Neural cell (in vitro differentiated cells): ENCODE data around the gene KLF17. TPM values are rescaled to one million over a fixed set of nuclear protein-coding genes. Genes with fewer than 3 reads are reported as not detected.

Experiments used
- H2AFZ ChIP-seq: fragments of 200-600, 300-800 bp; sonication (generic), shearing (Covaris generic); 2 replicates; pipeline ENCODE4 v1.6.0; 2014; ENCODE audit warnings: low read depth, mild to moderate bottlenecking, antibody characterized with exemption, low read length, moderate library complexity
- H3F3A ChIP-seq: fragments of 200-600 bp; shearing (Covaris generic); 2 replicates; pipeline ENCODE4 v1.6.1; 2016; ENCODE audit warnings: mild to moderate bottlenecking, moderate library complexity, mixed read lengths, antibody characterized with exemption, low read length; ENCODE audit not compliant: insufficient read depth, poor library complexity, severe bottlenecking
- H3K27ac ChIP-seq: fragments of 200-600, 300-800 bp; sonication (generic), shearing (Covaris generic); 2 replicates; pipeline ENCODE4 v1.5.1; 2014; ENCODE audit warnings: mild to moderate bottlenecking, low read length, moderate library complexity
- H3K27me3 ChIP-seq: fragments of 300-800, 200-600 bp; sonication (generic), shearing (Covaris generic); 2 replicates; pipeline ENCODE4 v1.6.0; 2014; ENCODE audit warnings: mild to moderate bottlenecking, low read depth, low read length, moderate library complexity; ENCODE audit not compliant: insufficient read depth
- H3K36me3 ChIP-seq: fragments of 300-800, 200-600 bp; sonication (generic), shearing (Covaris generic); 2 replicates; pipeline ENCODE4 v1.5.1; 2014; ENCODE audit warnings: mild to moderate bottlenecking, antibody characterized with exemption, low read length, moderate library complexity; ENCODE audit not compliant: insufficient read depth
- H3K4me2 ChIP-seq: fragments of 300-800, 200-600 bp; sonication (generic), shearing (Covaris generic); 2 replicates; pipeline ENCODE4 v1.6.0; 2014; ENCODE audit warnings: mild to moderate bottlenecking, low read length
- H3K4me3 ChIP-seq: fragments of 300-800, 200-600 bp; sonication (generic), shearing (Covaris generic); 2 replicates; pipeline ENCODE4 v1.5.1; 2014; ENCODE audit warnings: mild to moderate bottlenecking, low read length, moderate library complexity
- H3K79me2 ChIP-seq: fragments of 200-600 bp; shearing (Covaris generic); replicated peaks from 2 replicates; pipeline ENCODE4 v1.6.0; 2014; ENCODE audit warnings: mild to moderate bottlenecking, low read length, moderate library complexity; ENCODE audit not compliant: insufficient read depth
- H3K9ac ChIP-seq: fragments of 300-800, 200-600 bp; sonication (generic), shearing (Covaris generic); 2 replicates; pipeline ENCODE4 v1.6.1; 2016; ENCODE audit warnings: mild to moderate bottlenecking, low read length, mixed read lengths
- H3K9me2 ChIP-seq: fragments of 200-600 bp; shearing (Covaris generic); 2 replicates; pipeline ENCODE4 v1.6.1; 2016; ENCODE audit warnings: mild to moderate bottlenecking, low read length, mixed read lengths; ENCODE audit not compliant: insufficient read depth
- H3K9me3 ChIP-seq: fragments of 200-600, 300-800 bp; sonication (generic), shearing (Covaris generic); 2 replicates; pipeline ENCODE4 v1.6.1; 2016; ENCODE audit warnings: mild to moderate bottlenecking, mixed run types, low read length, moderate library complexity, mixed read lengths
- H4K20me1 ChIP-seq: fragments of 200-600 bp; shearing (Covaris generic); 2 replicates; pipeline ENCODE4 v1.6.1; 2016; ENCODE audit warnings: mild to moderate bottlenecking, mixed run types; ENCODE audit not compliant: insufficient read depth
- EP300 ChIP-seq: fragments of 450-650 bp; conservative IDR thresholded peaks from 2 replicates; pipeline ENCODE4 v1.6.1; 2014; ENCODE audit warnings: antibody characterized with exemption, mild to moderate bottlenecking, moderate library complexity; ENCODE audit not compliant: poor library complexity, severe bottlenecking
- MXI1 ChIP-seq: fragments of 450-650 bp; conservative IDR thresholded peaks from 2 replicates; pipeline ENCODE4 v1.6.1; 2014; ENCODE audit warnings: antibody characterized with exemption, mild to moderate bottlenecking; ENCODE audit not compliant: poor library complexity, severe bottlenecking
- POLR2AphosphoS5 ChIP-seq: IDR thresholded peaks from 2 replicates; pipeline ENCODE4 v1.6.1; 2012
- RAD21 ChIP-seq: fragments of 450-650 bp; conservative IDR thresholded peaks from 2 replicates; pipeline ENCODE4 v1.6.1; 2014; ENCODE audit warnings: antibody characterized with exemption, mild to moderate bottlenecking, moderate library complexity
- REST ChIP-seq: IDR thresholded peaks from 2 replicates; pipeline ENCODE4 v1.6.1; 2012; ENCODE audit warnings: borderline replicate concordance
- SMC3 ChIP-seq: fragments of 450-650 bp; conservative IDR thresholded peaks from 2 replicates; pipeline ENCODE4 v1.6.1; 2014; ENCODE audit warnings: antibody characterized with exemption, mild to moderate bottlenecking, moderate library complexity; ENCODE audit not compliant: poor library complexity
- TAF1 ChIP-seq: IDR thresholded peaks from 2 replicates; pipeline ENCODE4 v1.6.1; 2012; ENCODE audit warnings: low read depth
- polyA plus RNA-seq: library from polyadenylated mRNA; depleted of rRNA; stranded (reverse); fragments of >200 nt; gene quantifications from 2 replicates; pipeline ENCODE4 v1.2.3, GENCODE V29; 2014
- TF ChIP-seq, protein P1 (sequence below): fragments of 450-650 bp; IDR thresholded peaks from 2 replicates; pipeline ENCODE4 v1.5.1; 2014; ENCODE audit warnings: antibody characterized with exemption, mild to moderate bottlenecking, moderate library complexity; ENCODE audit not compliant: poor library complexity, severe bottlenecking

The KLF17 gene
- polyA plus RNA-seq, 1 donor from 2014 or later: not detected

GRCh38 chr1:44100183-44100868 is 18.3 kb upstream of the KLF17 start:
- Histone ChIP-seq H3K27me3 (no peaks in the 10 kb centered on the region), H3F3A (no peaks in the 10 kb centered on the region), H3K9me3 (no peaks in the 10 kb centered on the region), H3K36me3 (no peaks in the 10 kb centered on the region), H3K4me2 (no peak overlapping the region), H2AFZ (no peak overlapping the region), H3K9ac (no peak overlapping the region), H3K27ac (no peak overlapping the region), H3K4me3 (no peak overlapping the region), H3K79me2 (no peaks in the 10 kb centered on the region), H3K9me2 (no peaks in the 10 kb centered on the region), H4K20me1 (no peaks in the 10 kb centered on the region)
- TF ChIP-seq, protein P1, sequence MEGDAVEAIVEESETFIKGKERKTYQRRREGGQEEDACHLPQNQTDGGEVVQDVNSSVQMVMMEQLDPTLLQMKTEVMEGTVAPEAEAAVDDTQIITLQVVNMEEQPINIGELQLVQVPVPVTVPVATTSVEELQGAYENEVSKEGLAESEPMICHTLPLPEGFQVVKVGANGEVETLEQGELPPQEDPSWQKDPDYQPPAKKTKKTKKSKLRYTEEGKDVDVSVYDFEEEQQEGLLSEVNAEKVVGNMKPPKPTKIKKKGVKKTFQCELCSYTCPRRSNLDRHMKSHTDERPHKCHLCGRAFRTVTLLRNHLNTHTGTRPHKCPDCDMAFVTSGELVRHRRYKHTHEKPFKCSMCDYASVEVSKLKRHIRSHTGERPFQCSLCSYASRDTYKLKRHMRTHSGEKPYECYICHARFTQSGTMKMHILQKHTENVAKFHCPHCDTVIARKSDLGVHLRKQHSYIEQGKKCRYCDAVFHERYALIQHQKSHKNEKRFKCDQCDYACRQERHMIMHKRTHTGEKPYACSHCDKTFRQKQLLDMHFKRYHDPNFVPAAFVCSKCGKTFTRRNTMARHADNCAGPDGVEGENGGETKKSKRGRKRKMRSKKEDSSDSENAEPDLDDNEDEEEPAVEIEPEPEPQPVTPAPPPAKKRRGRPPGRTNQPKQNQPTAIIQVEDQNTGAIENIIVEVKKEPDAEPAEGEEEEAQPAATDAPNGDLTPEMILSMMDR: no peak
- TF ChIP-seq RAD21: no peak
- TF ChIP-seq TAF1: no peak
- no peak for TF ChIP-seq POLR2AphosphoS5

- Histone ChIP-seq H3K4me3 (no peak overlapping the region), H3F3A (no peaks in the 10 kb centered on the region), H3K27ac (no peak overlapping the region), H3K9me3 (no peaks in the 10 kb centered on the region), H3K36me3 (no peaks in the 10 kb centered on the region), H3K79me2 (no peaks in the 10 kb centered on the region), H3K27me3 (no peaks in the 10 kb centered on the region), H4K20me1 (no peaks in the 10 kb centered on the region), H2AFZ (no peak overlapping the region), H3K9me2 (no peaks in the 10 kb centered on the region), H3K4me2 (no peak overlapping the region), H3K9ac (no peak overlapping the region)
- no peak for TF ChIP-seq RAD21
- no peak for TF ChIP-seq MXI1
- TF ChIP-seq POLR2AphosphoS5: no peak
- no peak for TF ChIP-seq TAF1
- TF ChIP-seq SMC3: no peak
- no peak for TF ChIP-seq REST
- no peak for TF ChIP-seq EP300
- TF ChIP-seq, protein P1: no peak
These were observed 17.3 kb upstream of the KLF17 start for GRCh38 chr1:44101328-44101727.
